ENCODE results near the gene SETBP1.

GRCh38 chr18:44904768-44905167 is 224.1 kb downstream of the SETBP1 start:
- TF ChIP-seq OSR1 (CRISPR knock-in tag; IDR thresholded peaks at IDR 0.05) (no peak), RARB (CRISPR knock-in tag; IDR thresholded peaks at IDR 0.05) (no peak), ZC3H10 (CRISPR knock-in tag; IDR thresholded peaks at IDR 0.05) (no peak), ISL1 (CRISPR knock-in tag; IDR thresholded peaks at IDR 0.05) (no peak), ARNTL (CRISPR knock-in tag; IDR thresholded peaks at IDR 0.05; ENCODE audit: borderline replicate concordance, low read depth) (no peak), ZFP3 (CRISPR knock-in tag; IDR thresholded peaks at IDR 0.05) (no peak)

Measured in SK-N-SH treated with all-trans-retinoic acid at 6 μM for 48 hours (cell line).